NCI-H2196 (cell line): ENCODE measurements around the gene CRYBA2.

ENCODE experiments used
- DNase-seq: peaks from one replicate; lab custom pipeline; 2025; ENCODE audit not compliant: unreplicated experiment; lab: John Stamatoyannopoulos, UW

The CRYBA2 gene

DNA sequence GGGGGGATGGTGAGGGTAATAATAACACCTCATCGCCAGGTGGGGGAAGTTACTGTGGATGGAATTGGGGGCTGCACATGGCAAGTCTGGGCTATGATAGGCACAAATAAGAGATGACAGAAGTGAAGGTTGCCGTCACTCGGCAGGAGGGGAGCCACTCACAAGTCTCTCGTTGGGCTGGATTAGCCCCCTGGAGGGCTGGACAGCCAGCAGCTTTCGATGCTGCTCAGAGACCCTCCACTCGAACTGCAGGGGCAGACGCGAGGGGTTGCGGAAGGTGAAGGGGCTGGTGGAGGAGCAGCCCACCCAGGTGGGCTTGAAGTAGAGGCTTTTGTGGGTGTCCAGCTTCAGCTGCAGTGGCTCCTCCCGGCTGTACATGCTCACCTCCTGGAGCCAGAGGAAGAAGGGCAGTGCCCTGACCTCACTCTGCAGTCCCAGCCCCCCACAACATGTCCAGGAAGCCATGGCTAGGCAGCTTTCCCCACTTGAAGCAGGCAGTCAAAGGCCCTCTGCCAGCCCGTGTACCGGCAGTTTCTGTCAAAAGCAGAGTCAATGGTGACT is 29.9 kb upstream of the CRYBA2 start:
- DNase-seq: no peak

DNA sequence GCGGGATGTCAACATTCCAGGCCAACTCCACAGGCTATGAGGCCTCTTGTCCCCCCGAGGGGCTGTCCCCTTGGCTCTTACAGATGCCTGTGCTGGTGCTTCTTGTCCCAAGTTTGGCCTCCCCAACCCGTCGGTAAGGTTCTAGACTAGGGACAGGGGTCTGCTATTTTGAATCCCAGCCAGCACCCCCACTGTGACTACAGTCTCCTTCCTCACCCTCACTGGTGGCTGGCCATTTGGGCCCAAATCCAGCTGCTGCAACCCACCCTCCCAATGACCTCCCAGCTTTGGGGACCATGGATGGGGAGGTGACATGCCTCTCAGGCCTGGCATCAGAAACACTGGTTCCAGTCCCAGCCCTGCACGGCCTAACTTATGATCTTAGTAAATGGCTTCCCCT is 29.4 kb upstream of the CRYBA2 start:
- no peak for DNase-seq

DNA sequence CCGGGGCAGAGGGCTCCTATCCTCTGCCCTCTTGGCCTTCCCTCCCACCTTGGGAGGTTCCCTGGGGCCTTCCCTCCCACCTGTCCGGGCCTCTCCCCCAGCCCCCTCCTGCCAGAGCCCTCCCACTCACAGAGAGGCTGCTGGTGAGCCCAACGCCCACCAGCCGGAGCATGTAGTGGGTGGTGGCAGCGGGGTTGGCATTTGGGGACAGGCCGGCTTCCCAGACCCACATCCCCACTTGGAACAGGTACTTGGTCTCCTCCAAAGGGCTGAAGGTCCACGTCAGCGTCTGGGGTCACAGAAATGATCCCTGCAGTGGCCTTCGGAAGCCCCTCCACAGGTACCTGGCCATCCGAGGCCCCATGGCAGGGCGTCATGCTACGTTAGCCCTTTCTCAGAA is 28.8 kb upstream of the CRYBA2 start:
- DNase-seq: no peak

DNA sequence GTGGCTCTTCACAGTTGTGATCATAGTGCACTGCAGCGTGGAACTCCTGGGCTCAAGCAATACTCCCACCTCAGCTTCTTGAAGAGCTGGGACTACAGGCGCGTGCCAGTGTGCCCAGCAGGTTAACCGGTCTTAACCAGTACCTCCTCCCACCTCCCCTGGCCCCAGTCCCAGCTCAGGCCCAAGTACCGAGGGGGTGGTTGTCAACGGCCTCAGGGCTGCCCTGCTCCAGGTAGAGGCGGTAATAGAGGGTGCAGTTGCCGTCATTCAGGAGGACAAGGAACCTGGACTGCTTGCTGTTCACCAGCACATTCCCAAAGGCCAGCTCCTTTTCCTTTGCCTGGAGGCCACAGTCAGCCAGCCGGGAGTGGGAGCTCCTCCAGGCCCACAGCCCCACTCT is 28.4 kb upstream of the CRYBA2 start:
- DNase-seq: peak; percentile 36

DNA sequence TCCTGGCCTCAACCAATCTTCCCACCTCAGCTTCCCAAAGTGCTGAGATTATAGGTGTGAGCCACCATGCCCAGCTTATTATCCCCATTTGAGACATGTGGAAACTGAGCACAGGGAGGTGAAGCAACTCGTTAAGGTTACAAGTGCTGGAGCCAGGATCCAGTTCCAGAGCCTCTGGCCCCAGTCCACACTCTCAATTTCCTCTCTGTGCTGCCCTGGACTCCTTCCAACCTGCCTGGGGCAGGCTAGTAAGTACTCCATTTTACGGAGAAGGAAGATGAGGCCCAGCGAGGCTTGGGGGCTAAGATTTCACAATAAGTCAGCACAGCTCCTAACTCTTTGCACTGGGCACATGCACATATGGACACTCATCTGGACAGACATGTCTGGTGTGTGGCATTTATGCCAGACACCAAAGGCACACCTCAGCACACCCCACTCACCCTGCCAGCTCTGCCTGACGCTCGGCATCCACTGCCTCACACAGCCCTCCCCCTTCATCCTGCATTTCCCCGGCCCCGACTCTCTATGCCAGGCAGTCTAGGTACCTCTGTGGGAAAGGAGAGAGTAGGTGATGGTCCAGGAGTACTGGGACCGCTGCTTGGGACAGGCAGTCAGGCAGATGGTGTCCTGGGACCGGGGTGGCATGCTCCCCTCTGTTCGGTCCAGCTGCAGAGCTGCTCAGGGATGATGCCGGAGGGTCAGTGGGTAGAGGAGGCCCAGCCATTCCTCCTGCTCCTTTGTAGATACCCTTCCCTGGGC is 27.6 kb upstream of the CRYBA2 start:
- DNase-seq: peak; percentile 64

DNA sequence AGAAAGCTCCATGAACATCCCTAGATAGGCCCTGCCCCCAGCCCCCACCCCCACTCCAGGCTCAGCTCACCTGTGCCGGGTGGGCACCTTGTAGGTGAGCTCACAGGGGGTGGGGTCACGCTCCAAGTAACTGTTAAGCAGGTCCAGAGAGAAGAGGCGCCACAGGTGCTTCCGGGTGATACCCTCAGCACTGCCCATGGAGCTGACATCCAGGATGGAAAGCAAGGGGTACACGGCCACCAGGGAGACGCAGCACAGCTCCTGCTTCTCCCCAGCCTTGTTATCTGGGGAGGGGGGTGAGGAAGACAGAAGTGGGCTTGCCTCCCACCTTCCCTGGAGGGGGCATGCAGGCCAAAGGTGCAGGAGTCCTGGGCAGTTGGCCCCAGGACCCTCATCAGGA is 26.2 kb upstream of the CRYBA2 start:
- no peak for DNase-seq

DNA sequence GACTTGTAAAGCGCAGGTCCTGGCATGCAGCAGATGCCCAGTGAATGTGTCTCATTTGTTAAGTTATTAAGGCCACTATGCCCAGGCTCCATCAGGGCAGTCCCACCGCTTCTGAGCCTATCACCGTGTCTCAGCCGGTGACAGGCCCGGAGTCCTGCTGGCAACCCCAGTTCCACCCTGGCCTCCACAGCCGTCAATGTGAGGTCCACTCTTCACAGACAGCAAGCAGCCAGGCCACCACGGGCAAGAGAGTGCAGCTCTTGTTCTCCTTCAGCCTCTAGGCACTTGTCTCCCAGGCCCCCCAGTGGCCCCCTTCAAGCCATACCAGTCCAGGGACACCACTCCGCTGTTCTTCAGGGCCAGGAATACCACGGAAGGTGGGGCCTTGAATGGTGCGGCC is 25.5 kb upstream of the CRYBA2 start:
- no peak for DNase-seq

DNA sequence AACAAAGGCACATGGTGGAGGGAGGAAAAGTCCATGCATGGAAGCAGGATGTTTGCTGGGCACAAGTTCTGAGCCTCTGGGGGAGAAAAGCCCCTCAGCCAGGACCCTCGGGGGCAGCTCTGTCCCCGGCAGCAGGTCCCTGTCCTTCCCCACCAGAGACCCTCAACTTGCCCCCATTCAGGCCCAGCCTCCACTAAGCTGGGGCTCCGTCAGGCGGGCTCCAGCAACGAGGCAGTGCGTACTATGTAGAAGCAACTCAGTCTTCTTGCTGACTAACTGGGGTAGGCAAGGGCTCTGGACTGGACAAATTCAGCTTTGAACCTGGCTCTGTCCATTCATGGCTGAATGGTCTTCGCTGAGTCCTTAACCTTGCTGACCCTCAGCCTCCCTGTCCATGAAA is 25.1 kb upstream of the CRYBA2 start:
- DNase-seq: no peak

DNA sequence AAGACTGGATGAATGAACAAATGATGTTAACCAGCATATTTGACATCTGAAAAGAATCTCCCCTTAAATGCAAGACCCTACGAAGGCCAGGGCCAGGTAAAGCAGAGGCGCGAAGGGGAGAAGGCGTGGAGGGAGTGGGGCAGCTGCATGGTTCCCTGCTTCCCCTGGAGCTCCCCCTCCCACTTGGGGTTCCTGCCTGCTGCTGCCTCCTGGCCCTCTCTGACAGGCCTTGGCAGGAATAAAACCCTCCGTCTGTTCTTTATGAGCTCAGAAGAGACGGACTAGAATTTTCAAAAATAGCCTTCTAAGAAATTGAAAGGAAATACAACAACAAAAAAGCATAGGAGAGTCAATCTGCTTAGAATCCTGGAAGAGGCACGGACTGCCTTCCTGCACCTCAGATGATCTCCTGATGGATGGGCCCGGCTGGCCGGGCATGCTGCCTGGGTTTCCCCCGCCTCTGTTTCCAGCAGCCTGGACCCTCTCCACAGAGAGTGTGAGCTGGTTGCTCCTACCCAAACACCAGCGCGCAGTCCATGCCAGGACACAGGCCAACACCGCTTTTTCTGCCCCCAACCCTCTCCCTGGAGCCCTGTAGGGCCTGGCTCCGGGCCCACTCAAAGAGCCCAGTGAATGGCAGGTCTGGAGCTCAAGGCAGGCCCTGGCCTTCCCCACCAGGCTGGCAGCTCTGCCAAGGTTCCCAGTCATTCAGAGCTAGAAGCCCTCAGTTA is 24.1 kb upstream of the CRYBA2 start:
- no peak for DNase-seq

DNA sequence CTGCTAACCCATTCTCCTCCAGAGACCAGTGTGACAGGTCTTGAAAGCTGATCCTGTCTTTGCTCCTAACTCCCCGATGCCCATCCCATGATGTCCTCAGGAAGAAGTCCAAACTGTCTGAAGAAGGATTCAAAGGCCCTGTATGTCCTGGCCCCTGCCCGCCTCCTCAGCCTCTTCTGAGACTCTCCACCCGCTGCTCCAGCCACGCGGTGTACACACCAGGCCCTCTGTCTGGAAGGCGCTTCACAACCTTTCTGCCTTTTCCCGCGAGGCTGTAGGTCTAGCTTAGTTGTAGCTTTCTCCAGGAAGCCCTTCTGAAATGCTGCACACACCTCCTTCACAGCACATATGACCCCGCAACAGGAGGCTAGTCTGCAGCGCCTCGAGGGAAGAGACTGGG is 23.5 kb upstream of the CRYBA2 start:
- no peak for DNase-seq

DNA sequence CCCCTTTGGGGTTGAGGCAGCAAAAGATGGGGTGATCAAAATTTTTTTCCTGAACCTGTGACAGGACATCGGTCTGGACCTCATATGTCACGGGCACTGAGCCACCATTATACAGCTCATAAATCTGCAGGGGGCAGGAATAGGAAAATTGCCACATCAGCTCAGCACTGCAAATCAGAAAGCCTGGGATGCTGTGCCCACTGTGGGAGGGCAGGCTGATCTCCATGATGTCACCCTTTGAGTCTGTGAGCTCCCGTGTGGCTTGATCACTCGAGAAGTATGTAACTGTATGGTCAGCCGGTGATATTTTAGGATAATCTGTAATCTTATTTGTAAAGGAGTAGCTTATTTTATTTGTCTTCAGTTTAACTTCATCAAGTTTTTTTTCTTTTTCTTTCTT is 17.7 kb upstream of the CRYBA2 start:
- DNase-seq: no peak

DNA sequence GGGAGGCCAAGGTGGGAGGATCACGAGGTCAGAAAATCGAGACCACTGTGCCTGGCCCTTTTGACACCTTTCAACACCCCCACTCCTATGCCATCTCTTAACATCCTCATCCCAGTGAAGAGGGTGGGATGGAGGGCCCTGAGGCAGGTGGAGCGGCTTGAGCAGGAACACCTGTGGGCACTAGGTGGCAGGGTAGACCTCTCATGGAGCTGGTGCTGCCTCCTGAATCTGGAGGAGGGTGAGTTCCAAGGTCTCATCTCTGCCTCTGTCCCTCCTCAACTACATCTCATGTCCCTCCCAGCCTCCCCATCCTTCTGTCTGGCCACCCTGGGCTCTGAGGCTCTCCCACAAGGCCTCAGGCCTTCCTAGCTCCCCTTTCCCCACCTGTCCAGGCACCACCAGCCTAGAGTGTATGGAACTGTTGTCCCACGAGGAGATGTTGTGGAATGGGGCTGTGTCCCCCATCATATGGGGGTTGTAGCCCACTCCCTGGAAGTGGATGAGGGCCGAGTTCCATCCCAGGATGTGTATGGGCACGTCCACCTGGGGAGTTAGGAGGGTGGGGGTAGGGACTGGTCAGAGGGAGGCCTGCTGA is 17.0 kb upstream of the CRYBA2 start:
- peak; percentile 62 for DNase-seq

DNA sequence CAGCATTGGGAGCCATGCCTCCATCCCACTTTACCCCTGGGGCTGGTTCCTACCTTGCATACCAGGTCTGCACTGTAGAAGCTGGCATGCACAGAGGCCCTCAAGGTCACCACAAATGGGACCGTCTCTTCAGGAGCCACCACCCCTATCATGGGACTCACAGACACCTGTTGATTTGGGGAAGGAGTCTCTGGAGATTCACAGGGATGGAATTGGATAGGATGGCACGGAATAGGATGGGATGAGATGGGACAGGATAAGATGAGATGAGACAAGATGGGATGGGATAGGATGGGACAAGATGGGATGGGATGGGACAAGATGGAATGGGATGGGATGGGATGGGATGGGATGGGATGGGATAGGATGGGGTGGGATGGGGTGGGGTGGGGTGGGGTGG is 16.1 kb upstream of the CRYBA2 start:
- no peak for DNase-seq

DNA sequence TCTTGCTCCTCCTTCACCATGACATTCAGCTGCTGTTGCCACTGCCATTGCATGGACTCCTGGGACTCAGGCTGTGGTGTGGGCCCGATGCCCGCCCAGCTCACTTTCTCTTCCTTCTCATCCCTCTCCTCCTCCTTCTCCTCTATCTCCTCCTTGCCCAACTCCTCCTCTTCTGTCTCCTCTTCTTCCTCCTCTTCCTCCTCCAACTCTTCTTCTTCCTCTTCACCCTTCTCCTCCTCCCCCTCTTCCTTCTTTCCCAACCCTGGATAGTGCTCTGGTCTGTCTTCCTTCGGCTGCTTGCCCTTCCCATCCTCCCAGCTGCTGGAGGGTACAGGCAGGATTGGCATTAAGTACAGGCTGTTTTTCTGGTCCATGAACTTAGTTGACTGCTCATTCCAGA is 10.8 kb upstream of the CRYBA2 start:
- DNase-seq: no peak

DNA sequence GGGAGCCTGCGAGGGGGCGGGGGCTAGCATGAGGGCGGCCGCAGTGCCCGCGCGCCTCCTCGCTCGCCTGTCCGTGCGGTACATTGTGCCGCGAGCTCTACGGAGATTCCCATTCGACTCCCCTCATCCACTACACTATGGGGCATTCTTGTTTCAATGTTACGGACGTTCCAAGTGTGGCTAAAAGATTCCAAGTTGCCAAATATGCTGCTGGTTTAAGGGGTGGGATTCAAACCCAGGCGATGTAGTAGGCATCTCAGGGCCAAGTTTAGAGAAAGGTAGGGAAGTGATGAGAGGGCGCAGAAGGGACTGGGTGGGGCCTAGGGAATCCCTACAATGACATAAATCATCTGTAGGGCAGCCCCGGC is 10.0 kb upstream of the CRYBA2 start:
- DNase-seq: no peak

DNA sequence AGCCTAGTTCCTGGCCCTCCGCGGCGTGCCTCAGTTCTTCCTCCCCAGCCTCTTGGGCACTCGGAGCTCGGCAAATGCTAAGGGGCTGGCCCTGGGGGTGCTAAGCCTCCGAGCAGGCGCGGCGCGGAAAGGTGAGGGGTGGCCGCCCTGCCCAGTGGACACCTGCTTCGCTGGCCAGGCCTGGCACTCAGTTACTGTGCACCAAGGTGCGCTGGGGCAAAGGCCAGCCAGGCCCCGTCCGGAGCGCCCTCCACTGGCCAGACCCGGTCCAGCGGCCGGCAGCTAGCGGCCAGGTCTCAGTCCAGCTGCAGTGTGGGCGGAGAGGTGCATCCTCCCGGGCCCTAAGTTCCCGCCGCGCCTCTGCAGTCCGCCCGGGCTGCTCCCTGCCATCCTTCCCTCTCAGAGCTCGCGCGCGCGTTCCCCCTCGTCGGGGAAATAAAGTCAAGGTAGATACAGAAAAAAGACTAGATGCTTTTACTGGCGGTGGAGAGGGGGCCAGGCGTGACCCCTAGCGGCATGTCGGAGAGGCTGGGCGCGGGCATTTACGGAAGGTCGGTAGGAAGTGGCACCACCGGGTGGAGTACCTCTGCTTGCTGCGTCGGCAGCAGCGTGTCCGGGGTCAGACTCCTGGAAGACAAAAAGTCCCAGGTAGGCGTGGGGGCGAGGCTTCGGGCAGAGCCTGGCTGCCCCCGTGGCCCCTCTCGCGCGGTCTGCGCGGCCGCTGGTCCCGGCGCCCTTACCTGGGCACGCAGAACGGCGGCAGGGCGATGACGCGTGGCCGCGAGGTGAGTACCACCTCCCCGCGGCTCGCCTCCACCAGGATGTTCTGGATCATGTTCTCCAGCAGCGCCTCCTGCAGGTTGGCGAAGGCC is 9.4 kb upstream of the CRYBA2 start:
- peak; percentile 92 for DNase-seq

DNA sequence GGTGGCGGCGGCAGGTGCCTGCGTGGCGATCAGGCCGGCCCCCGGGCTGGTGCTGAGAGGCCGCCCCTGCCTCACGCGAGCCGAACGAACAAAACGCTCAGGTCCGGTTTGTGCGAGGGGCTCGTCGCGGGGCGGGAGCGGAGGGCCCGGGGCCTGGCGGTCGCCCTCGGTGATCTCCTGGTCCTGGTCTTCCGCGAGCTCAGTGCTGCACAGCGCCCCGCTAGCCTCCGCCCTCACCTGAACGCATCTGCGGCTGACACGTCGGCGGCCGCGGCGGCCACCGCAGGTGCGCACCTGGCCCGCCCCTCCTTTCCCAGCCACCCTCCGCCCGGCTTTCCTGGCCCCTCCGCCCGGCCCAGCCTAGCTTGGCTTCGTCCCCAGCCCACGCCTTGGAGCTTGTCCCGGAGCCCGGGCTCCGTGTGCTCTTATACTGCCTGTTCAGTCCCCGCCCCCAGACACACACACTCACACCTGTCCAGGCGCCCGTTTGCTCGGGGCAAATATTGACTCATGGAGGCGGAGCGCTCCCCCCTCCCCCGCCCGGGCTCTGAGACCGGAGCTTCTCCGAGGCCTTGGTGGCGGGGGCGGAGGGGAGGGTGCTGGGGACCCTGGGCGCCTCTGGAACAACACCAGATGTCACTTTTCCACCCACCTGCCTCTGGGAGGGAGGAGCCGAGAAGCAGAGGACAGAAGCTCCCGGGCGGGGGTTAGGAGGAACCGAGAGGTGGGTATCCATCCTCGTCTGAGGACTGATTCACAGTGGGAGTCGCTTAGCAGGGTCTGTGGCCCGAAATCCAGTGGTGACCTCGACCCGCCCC is 8.6 kb upstream of the CRYBA2 start:
- peak; percentile 95 for DNase-seq

DNA sequence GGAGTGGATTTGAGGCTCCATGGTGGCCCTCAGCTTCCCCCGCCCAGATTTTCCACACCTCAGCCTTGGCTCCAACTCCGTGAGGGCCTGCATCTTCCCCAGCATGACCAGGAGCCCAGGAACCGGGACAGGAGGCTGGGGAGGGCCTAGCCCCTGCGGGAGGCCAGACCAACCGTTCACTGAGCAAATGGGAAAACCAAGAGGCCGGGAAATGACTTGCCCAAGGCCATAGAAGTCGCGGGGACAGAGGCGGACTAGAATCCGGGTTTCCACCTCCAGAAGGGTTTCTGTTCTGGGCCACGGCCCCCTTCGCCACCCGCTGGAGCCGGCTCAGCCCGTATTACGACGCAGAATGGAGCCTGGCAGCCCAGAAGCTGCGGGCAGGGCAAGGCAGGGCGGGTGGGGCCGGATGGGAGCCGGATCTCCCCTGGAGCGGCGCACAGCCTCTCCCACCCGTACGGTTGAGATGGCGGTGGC is 7.9 kb upstream of the CRYBA2 start:
- DNase-seq: no peak

DNA sequence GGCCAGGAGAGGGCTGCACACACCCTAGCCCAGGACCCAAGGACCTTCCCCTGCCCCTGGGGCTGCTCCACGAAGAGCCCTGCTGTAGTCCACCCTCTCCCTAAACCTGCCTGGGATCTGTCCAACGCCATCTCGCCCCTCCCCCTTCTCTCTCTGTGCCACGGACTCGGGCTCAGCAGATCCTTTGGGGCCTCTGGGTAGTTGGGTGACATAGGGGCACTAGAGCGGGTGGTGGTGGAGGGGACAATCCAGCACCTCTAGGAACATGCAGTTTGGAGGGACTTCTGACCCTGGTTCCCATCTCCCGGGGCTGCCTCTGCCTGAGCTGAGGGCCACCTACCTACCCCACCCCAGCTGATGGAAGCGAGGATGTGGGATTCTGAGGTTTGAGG is 7.3 kb upstream of the CRYBA2 start:
- DNase-seq: peak; percentile 47

DNA sequence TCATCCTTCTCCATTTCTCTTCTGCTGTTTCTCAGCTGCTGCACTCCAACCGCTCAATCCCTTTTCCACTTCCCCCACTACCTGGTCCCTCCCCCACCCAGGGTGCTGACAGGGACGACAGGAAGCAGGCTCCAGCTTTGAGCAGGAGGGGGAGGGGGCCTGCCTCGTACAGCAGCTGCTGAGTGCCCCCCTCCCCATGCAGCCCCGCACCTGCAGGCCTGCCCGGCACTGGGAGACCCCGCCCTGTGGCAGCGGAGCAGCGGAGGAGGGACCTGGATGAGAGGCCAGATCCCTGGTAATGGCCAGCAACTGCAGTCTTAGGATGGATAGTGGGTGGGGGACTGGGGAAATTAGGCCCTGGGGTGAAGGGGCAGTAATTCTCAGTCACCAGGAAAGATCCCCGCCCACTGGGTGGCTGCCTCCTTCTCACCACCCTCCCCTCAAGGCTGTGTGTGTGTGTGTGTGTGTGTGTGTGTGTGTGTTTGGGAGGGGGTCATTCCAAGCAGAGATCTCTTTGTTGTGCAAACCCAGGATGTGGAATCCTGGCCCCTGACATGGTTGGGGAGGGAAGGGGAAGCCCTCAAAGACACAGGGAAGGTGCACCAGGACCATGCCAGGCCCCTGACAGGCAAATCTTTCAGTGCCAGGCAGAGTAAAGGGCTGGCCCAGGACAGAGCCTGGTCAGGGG is 6.8 kb upstream of the CRYBA2 start:
- DNase-seq: peak; percentile 88
